Stomach smooth muscle (tissue), 2 donors: ENCODE results near the gene CD9.

Experiments
- H3K27ac ChIP-seq: one replicate; pipeline ENCODE4 v1.7.0; 2013; ENCODE audit warnings: mild to moderate bottlenecking, low read length, inconsistent platforms
- H3K27me3 ChIP-seq, 2 donors: one replicate each; pipeline ENCODE4 v1.7.0; 2013; ENCODE audit warnings: low read length in 2 of 2; ENCODE audit not compliant: insufficient read depth in 2 of 2, control insufficient read depth in 1 of 2
- H3K36me3 ChIP-seq, 2 donors: one replicate each; pipeline ENCODE4 v1.7.0; 2013; ENCODE audit warnings: low read length in 2 of 2; ENCODE audit not compliant: control insufficient read depth in 2 of 2, insufficient read depth in 2 of 2
- H3K4me1 ChIP-seq: one replicate; pipeline ENCODE4 v1.7.0; 2013; ENCODE audit warnings: low read length; ENCODE audit not compliant: control insufficient read depth, insufficient read depth
- H3K4me3 ChIP-seq, 2 donors: one replicate each; pipeline ENCODE4 v1.7.0; 2013; ENCODE audit warnings: low read length in 2 of 2
- H3K9ac ChIP-seq, 2 donors: one replicate each; pipeline ENCODE4 v1.7.0; 2013; ENCODE audit warnings: low read length in 2 of 2, mild to moderate bottlenecking in 1 of 2
- H3K9me3 ChIP-seq, 2 donors: one replicate each; pipeline ENCODE4 v1.7.0; 2013; ENCODE audit warnings: low read length in 2 of 2; ENCODE audit not compliant: control insufficient read depth in 2 of 2
- donor health status: healthy.
- donor health status: Pancreatic carcinoma.

Gene CD9

DNA sequence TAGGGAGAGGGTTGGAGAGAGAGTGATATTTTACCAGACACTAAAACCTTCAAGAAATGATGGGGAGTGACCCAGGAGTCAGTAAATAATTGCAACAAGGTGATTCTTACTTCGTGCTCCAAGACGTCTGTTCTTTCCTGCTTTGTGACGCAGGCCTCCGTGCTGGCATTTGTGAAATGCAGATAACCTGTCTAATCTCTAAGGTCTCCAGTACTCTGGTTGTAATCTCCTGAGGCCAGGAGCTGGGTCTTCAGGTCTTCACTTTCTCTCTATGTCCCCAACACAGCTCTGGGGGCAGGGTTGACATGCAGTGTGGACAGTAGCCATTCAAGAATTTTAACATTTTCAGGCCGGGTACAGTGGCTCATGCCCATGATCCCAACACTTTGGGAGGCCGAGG, 53.1 kb downstream of the CD9 start:
- Histone ChIP-seq H3K27me3 (no peaks in the 10 kb centered on the region), H3K4me3 (no peak overlapping the region), H3K9me3 (no peaks in the 10 kb centered on the region), H3K27ac (no peak overlapping the region), H3K9ac (no peak overlapping the region), H3K4me1 (no peaks in the 10 kb centered on the region), H3K36me3 (no peaks in the 10 kb centered on the region)

DNA sequence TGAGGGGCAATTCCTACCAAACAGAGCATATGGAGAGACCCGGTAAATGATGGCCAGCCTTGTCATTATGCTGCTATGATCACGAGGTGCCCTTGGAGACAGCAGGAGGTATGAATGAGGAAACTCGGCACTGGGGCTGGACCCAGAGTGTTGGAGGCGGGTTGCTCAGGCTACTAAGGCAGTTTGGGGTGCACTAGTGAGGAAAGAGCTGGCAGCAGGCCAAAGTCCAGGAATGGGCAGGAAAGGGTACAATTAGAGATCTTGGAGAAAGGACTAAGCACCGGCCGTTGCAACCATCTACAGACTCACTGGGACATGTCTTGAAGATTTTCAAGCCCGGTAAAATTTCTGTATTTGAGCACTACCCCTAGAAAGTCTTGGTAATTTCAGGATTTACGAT, 54.3 kb downstream of the CD9 start:
- Histone ChIP-seq H3K9ac (no peak overlapping the region), H3K4me3 (no peak overlapping the region), H3K4me1 (no peaks in the 10 kb centered on the region), H3K27ac (no peak overlapping the region), H3K27me3 (no peaks in the 10 kb centered on the region), H3K36me3 (no peaks in the 10 kb centered on the region), H3K9me3 (no peaks in the 10 kb centered on the region)

DNA sequence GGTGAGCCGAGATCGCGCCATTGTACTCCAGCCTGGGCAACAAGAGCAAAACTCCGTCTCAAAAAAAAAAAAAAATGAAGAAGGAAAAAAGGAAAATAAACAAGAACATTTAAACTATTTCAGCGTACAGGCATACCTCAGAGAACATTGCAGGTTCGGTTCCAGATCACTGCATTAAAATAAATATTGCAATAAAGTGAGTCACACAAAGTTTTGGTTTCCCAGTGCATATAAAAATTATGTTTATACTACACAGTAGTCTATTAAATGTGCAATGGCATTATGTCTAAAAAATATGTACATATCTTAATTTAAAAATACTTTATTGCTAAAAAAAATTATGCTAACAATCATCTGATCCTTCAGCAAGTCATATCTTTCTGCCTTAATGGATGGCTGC, 56.8 kb downstream of the CD9 start:
- Histone ChIP-seq H3K9me3 (no peaks in the 10 kb centered on the region), H3K27me3 (no peaks in the 10 kb centered on the region), H3K9ac (no peak overlapping the region), H3K36me3 (no peaks in the 10 kb centered on the region), H3K4me3 (no peak overlapping the region), H3K4me1 (no peaks in the 10 kb centered on the region), H3K27ac (no peak overlapping the region)

DNA sequence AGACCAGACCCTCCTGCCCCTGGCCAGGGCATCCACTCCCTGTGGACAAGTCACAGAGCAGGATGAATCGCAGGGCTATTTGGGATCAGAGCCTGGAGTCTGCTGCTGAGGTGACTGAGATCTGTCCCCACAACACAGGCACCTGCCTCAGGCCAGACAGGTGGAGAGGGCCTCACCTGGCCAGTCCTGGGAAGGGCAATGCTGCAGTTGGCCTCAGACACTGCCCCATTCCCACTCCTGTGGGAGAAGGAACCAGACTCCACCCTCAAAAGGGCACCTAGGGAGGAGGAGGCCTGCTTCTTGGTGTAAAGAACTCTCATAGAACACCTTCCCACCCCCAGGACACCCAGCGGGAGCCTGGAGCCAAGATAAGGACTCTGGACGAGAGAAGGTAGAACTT, 62.0 kb downstream of the CD9 start:
- no peaks in the 10 kb centered on the region for H3K9me3 ChIP-seq
- no peak overlapping the region for H3K4me3 ChIP-seq
- H3K4me1 ChIP-seq: peaks cover 8% of the 10 kb centered on the region
- H3K36me3 ChIP-seq: no peaks in the 10 kb centered on the region
- H3K27ac ChIP-seq: no peak overlapping the region
- no peak overlapping the region for H3K9ac ChIP-seq
- H3K27me3 ChIP-seq: no peaks in the 10 kb centered on the region

DNA sequence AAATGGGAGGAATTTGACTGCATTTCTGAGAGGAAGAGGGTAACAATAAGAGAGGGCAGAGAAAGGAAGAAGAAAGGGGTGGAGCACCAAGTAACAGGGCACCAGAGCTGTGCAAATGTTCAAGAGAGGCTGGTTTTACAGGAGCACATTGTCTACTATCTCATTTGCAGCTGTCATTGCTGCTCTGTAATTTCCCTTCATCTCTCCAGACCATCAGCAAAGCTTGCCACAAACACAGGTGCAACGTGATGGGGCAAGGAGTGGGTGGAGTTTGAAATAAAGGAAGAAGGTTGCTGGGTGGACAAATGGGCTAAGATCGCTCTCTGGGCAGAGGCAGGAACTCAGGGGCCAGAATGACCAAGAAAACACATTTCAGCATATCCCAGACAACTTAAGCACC, 62.4 kb downstream of the CD9 start:
- Histone ChIP-seq H3K4me3 (no peak overlapping the region), H3K9me3 (no peaks in the 10 kb centered on the region), H3K4me1 (peaks cover 11% of the 10 kb centered on the region), H3K36me3 (no peaks in the 10 kb centered on the region), H3K9ac (no peak overlapping the region), H3K27me3 (no peaks in the 10 kb centered on the region), H3K27ac (no peak overlapping the region)

DNA sequence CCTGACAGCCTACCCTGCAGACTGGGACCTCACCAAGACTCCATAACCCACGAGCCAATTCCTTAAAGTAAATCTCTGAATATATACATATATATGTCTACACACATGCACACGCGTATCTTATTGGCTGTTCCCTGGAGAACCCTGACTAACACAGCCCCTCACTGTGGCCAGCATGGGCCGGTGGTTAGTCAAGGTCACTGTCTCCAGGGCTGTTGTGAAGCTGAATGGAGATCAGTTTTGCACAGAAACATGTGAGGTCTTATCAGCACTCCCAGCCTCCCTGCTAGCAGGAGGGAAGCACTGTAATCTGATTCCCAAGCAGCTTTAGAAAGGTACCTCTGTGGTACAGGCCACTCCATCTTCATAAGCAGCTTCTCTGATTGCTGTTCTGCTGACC, 63.7 kb downstream of the CD9 start:
- no peaks in the 10 kb centered on the region for H3K9me3 ChIP-seq
- H3K36me3 ChIP-seq: no peaks in the 10 kb centered on the region
- no peaks in the 10 kb centered on the region for H3K27me3 ChIP-seq
- no peak overlapping the region for H3K9ac ChIP-seq
- no peak overlapping the region for H3K4me3 ChIP-seq
- H3K27ac ChIP-seq: no peak overlapping the region
- H3K4me1 ChIP-seq: peaks cover 18% of the 10 kb centered on the region

DNA sequence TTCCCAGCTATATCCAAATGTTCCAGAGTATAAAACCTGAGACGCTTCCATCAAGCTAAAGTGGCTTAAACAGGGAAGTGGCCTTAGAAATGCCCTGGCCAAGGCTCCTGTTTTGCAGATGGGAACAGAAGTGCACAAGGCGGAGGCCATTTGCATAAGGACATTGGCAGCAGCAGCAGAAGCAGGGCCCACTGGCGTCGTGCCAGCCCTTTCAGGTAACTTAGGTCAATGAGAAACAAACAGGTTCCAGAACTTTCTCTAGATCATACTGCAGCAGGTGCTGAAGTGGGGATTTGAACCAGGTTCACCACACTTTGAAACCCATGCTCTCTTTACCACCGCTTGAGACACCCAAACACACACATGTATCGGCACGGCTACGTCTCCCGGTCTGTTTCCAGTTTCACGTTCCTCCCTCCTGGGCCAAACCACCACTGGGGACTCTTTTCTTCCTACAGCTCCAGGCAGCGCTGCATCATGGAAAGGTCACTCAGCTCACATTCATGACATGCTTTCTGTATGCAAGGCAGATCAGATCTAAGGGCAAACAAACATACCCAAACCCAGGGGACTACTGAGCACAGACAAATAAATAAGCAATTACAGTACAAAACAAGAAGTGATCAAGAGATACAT, 64.3 kb downstream of the CD9 start:
- Histone ChIP-seq H3K4me1 (peaks cover 18% of the 10 kb centered on the region), H3K27me3 (no peaks in the 10 kb centered on the region), H3K36me3 (no peaks in the 10 kb centered on the region), H3K9ac (no peak overlapping the region), H3K27ac (no peak overlapping the region), H3K4me3 (no peak overlapping the region), H3K9me3 (no peaks in the 10 kb centered on the region)

DNA sequence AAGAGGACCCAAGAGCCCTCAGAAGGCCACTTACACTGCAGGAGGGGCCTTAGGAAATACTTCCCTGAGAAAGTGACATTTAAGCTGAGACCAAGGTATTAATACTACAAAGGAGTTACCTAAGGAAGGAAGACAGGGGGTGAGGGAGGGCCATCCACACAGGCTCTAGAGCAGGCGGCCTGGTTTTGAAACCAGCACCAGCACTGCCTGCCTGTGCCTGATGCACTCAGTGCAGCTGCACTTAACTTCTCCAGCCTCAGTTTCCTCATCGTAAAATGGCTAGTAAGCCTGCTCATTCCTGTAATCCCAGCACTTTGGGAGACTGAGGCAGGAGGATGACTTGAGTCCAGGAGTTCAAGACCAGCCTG, 64.8 kb downstream of the CD9 start:
- Histone ChIP-seq H3K4me1 (peaks cover 18% of the 10 kb centered on the region), H3K9me3 (no peaks in the 10 kb centered on the region), H3K4me3 (no peak overlapping the region), H3K27ac (no peak overlapping the region), H3K27me3 (no peaks in the 10 kb centered on the region), H3K9ac (no peak overlapping the region), H3K36me3 (no peaks in the 10 kb centered on the region)

DNA sequence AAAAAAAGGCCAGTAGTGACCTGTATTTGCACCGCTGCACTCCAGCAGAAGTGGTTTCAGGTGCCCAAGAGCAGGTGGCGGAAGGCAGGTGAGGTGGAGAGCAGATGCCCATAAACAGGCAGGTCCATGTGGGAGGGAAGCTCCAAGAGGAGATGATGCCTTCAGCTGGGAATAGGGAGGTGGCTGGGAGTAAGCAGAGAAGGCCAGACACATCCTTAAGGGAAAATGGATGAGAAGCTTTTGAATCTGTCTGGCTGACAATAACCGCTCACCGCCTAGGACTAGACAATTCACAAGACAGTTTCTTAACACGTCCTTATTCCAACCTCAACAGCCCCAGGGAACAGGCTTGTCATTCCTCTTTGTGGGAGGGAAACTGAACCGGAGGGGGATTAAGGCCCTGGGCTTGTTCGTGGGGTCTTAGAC, 66.4 kb downstream of the CD9 start:
- Histone ChIP-seq H3K4me3 (no peak overlapping the region), H3K9ac (no peak overlapping the region), H3K9me3 (no peaks in the 10 kb centered on the region), H3K27me3 (no peaks in the 10 kb centered on the region), H3K36me3 (no peaks in the 10 kb centered on the region), H3K27ac (peak overlapping the region; percentile 6), H3K4me1 (peaks cover 18% of the 10 kb centered on the region)

DNA sequence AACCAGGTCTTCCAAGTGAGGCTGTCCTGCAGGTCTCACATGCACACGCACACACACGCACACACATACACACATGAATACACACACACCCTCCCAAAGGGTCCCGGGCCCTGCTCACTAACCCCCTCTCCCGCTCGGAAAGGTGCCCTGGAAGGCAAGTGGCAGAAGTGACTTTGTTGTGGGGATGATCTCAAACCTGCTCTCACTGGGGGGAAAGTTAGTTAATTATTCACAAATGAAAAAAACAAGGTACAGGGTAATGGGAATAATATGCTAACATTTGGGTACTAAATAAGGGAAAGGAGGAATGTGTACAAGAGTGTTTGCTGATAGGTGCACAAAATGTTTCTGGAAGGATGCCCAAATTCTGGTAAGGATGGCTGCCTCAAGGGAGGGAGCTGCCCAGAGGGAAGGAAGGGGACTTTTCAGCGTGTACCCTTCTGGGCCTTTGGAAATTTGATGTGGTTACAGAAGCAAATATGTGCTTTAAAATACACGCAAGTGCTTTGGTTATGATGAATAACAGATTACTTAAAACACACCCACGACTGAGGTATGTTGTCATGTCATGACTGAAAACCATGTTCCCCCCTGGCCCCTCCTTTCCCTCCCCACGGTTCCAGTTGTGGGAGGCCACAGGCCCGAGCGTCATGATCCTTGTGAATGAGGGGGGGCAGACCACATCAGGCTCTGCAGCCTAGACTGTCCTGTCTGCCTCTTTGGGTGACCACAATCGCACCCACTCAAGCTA, 66.9 kb downstream of the CD9 start:
- Histone ChIP-seq H3K4me3 (no peak overlapping the region), H3K9ac (peak overlapping the region in 1 of 2 donors; percentile 21), H3K27ac (peak overlapping the region; percentile 24), H3K27me3 (no peaks in the 10 kb centered on the region), H3K4me1 (peaks cover 18% of the 10 kb centered on the region), H3K9me3 (no peaks in the 10 kb centered on the region), H3K36me3 (no peaks in the 10 kb centered on the region)

DNA sequence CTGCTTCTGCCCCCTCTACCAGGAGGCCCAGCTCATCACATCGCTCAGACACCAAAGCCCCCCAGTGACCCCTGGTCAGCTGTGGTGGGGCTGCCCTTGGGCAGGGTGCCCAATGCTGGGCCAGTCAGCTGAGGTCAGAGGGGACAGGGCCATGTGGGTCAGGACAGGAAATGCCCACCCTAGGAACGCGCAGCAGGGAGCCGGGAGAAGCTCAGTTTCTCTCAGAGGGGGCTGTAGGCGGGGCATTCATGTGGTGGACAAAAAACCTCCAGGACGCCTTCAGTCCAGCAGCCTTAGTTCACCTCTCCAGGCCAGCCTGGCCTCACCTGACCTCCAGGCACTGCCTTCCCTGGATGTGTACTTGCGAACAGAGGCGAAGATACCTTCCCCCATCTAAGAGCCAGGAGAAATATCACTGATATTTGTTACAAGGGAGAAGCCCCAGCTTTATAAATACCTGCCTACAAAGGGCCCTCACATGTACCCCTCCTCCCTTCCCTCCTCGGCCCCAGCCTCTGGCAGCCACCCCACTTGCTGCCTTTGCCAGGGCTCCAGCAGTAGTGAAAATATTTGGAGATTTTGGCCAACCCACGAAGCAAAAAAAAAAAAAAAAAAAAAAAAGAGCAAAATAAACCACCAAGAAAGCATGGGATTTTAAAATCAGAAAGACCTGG, 68.4 kb downstream of the CD9 start:
- Histone ChIP-seq H3K4me1 (peaks cover 19% of the 10 kb centered on the region), H3K27ac (no peak overlapping the region), H3K27me3 (no peaks in the 10 kb centered on the region), H3K36me3 (no peaks in the 10 kb centered on the region), H3K9me3 (no peaks in the 10 kb centered on the region), H3K4me3 (no peak overlapping the region), H3K9ac (no peak overlapping the region)
